RWPE2 (cell line): ENCODE measurements around the gene FMNL2.

Source experiments
- ATAC-seq: fragments of 200-7000 bp; cut with Tn5 transposase; 3 replicates; pipeline ENCODE4 v1.9.1; 2021; ENCODE audit warnings: low read depth
- DNase-seq: peaks from one replicate; pipeline ENCODE4 v3.0.0-alpha.2; 2020; ENCODE audit warnings: low spot score
- H3K27ac ChIP-seq: fragments of 450-650 bp; 2 replicates; pipeline ENCODE4 v1.5.1; 2017; ENCODE audit warnings: mild to moderate bottlenecking; ENCODE audit not compliant: poor library complexity, severe bottlenecking
- H3K27me3 ChIP-seq: fragments of 250-450 bp; sonication (Bioruptor Pico); 2 replicates; pipeline ENCODE4 v1.5.1; 2021; ENCODE audit warnings: mild to moderate bottlenecking, moderate library complexity; ENCODE audit not compliant: insufficient read depth, poor library complexity, severe bottlenecking
- H3K36me3 ChIP-seq: fragments of 250-450 bp; sonication (Bioruptor Pico); 2 replicates; pipeline ENCODE4 v1.5.1; 2020; ENCODE audit warnings: low read depth, mild to moderate bottlenecking, moderate library complexity
- H3K4me1 ChIP-seq: fragments of 250-450 bp; sonication (Bioruptor Pico); 2 replicates; pipeline ENCODE4 v1.5.1; 2021; ENCODE audit warnings: mild to moderate bottlenecking, moderate library complexity; ENCODE audit not compliant: insufficient read depth, poor library complexity, severe bottlenecking
- H3K4me3 ChIP-seq: fragments of 250-450 bp; sonication (Bioruptor Pico); 2 replicates; pipeline ENCODE4 v1.5.1; 2021; ENCODE audit warnings: mild to moderate bottlenecking, moderate library complexity; ENCODE audit not compliant: severe bottlenecking
- H3K9me3 ChIP-seq: fragments of 250-450 bp; sonication (Bioruptor Pico); 2 replicates; pipeline ENCODE4 v1.5.1; 2021; ENCODE audit warnings: mild to moderate bottlenecking, moderate library complexity; ENCODE audit not compliant: severe bottlenecking
- CTCF ChIP-seq: fragments of 450-650 bp; IDR thresholded peaks from one replicate; pipeline ENCODE4 v1.5.1; 2017; ENCODE audit warnings: mild to moderate bottlenecking, moderate library complexity; ENCODE audit not compliant: poor library complexity, severe bottlenecking

FMNL2 gene

GRCh38 chr2:152303951-152304350, 31.0 kb upstream of the FMNL2 start:
- no peak for DNase-seq
- Histone ChIP-seq H3K9me3 (no peaks in the 10 kb centered on the region), H3K4me1 (peaks cover 12% of the 10 kb centered on the region), H3K36me3 (no peaks in the 10 kb centered on the region), H3K27ac (no peak overlapping the region), H3K27me3 (no peaks in the 10 kb centered on the region), H3K4me3 (no peak overlapping the region)
- ATAC-seq = no peak
- no peak for TF ChIP-seq CTCF

- DNase-seq (no peak), ATAC-seq (peak; percentile 53)
- H3K4me1 ChIP-seq = peaks cover 20% of the 10 kb centered on the region
- H3K27me3 ChIP-seq = no peaks in the 10 kb centered on the region
- no peaks in the 10 kb centered on the region for H3K9me3 ChIP-seq
- no peak for TF ChIP-seq CTCF
- H3K36me3 ChIP-seq = no peaks in the 10 kb centered on the region
- no peak overlapping the region for H3K27ac ChIP-seq
- H3K4me3 ChIP-seq = no peak overlapping the region
Observed at GRCh38 chr2:152304836-152305235, 30.1 kb upstream of the FMNL2 start.

GRCh38 chr2:152307863-152308262, 27.1 kb upstream of the FMNL2 start:
- no peaks in the 10 kb centered on the region for H3K36me3 ChIP-seq
- no peak overlapping the region for H3K4me3 ChIP-seq
- peaks cover 20% of the 10 kb centered on the region for H3K4me1 ChIP-seq
- no peak for TF ChIP-seq CTCF
- H3K27ac ChIP-seq = peak overlapping the region; percentile 35
- DNase-seq = no peak
- ATAC-seq = peak; percentile 42
- no peaks in the 10 kb centered on the region for H3K9me3 ChIP-seq
- no peaks in the 10 kb centered on the region for H3K27me3 ChIP-seq

GRCh38 chr2:152309352-152310214, 25.4 kb upstream of the FMNL2 start:
- H3K4me3 ChIP-seq = no peak overlapping the region
- H3K36me3 ChIP-seq = no peaks in the 10 kb centered on the region
- no peaks in the 10 kb centered on the region for H3K27me3 ChIP-seq
- ATAC-seq (peak; percentile 26; the same call in 1 of the 3 replicates), DNase-seq (no peak)
- peak overlapping the region; percentile 15 for H3K27ac ChIP-seq
- TF ChIP-seq CTCF = no peak
- peaks cover 20% of the 10 kb centered on the region for H3K4me1 ChIP-seq
- H3K9me3 ChIP-seq = no peaks in the 10 kb centered on the region
